Measurements from ENCODE around the gene PRKAG2.
"Not testable (repeated sequence)": the region's sequence is repeated elsewhere in the genome, so short reads cannot be mapped to it uniquely, and the experiment has no call there.

Gene PRKAG2

DNA sequence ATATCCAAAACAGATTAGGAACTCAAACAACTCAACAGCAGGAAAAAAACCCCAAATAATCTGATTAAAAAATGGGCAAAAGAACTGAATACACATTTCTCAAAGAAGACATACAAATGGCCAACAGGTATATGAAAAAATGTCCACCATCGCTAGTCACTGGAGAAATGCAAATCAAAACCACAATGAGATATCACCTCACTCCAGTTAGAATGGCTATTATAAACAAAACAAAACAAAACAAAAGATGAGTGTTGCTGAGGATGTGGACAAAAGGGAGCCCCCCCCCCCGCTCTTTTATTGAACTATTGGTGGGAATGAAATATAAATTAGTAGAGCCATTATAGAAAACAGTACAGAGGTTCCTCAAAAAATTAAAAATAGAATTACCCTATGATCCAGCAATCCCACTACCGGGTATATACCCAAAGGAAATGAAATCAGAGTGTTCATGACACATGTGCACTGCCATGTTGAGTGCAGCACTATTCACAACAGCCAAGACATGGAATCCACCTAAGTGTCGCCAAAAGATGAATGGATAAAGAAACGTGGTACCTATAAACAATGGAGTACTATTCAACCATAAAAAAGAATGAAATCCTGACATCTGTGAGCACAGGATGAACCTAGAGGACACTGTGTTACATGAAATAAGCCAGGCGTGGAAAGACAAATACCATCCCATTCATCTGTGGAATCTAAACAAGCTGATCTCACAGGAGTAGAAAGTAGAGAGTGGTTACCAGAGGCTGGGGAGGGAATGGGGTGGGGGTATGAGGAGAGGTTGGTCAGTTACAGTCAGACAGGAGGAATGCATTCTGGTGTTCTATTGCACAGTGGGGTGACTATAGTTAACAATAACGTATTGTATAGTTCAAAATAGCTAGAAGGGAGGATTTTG, 279.1 kb downstream of the PRKAG2 start:
- DNase-seq: no peak

- no peak for DNase-seq
These were observed 281.1 kb downstream of the PRKAG2 start for GRCh38 chr7:151595702-151596350.

- DNase-seq: no peak
These were observed 283.9 kb downstream of the PRKAG2 start for GRCh38 chr7:151592868-151593486.

GRCh38 chr7:151592330-151592729, 284.6 kb downstream of the PRKAG2 start:
- no peak for DNase-seq

DNA sequence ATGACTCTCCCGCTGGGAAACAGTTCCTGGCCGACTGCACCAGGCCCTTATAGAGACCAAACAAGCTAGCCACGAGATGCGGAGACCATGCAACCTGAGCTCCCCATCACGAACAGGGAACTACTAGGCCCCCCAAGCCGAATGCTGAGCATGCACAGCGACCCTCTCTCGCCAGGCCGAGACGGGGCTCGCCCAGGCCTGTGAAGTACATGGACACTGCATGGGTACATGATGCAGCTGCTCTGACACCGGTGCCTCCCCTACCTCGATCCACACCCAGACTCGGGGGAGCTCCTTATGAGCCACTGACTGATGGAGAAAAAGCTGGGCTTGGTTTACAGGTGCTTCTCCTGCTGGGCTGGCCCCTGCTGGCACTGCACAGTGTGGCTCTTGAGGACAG, 285.0 kb downstream of the PRKAG2 start:
- no peak for DNase-seq

- no peak for DNase-seq
These were observed 285.8 kb downstream of the PRKAG2 start for GRCh38 chr7:151590850-151591771.

DNA sequence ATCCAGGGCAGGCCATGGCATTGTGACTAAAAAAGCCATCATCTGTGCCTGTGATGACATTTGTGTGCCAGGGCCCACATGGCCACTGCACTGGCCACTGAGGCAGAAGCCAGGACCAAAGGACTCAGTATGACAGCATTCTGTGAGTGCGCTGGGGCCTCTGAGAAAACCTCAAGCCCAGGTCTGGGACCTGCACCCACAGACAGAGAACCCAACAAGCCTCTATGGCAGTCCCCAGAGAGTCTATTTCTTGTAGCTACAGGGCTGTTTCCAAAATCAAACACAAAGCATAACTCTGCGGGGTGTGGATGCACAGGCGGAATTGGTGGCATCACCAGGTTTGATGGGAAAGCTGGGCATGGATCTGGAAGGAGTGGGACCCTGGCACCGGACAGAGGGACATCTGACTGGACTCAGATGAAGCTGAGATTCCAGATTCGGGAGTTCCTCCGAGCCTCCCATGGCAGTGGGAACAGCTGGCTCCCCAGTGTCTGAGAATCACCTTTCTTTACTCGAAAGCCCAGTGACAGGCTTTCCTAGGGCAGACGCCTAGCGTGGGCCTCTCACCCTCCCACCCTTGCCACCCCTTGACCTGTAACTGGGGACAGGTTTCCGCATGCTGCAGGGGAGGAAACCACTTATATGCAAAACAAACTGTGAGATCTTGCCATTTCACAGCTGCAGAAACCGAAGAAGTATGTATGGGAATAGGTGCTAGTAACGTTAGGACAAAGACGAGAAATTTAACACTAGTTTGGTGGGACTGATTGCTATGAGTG, 286.7 kb downstream of the PRKAG2 start:
- DNase-seq: no peak

- DNase-seq: no peak
These were observed 287.9 kb downstream of the PRKAG2 start for GRCh38 chr7:151588982-151589381.

- no peak for DNase-seq
These were observed 290.2 kb downstream of the PRKAG2 start for GRCh38 chr7:151586531-151587260.

DNA sequence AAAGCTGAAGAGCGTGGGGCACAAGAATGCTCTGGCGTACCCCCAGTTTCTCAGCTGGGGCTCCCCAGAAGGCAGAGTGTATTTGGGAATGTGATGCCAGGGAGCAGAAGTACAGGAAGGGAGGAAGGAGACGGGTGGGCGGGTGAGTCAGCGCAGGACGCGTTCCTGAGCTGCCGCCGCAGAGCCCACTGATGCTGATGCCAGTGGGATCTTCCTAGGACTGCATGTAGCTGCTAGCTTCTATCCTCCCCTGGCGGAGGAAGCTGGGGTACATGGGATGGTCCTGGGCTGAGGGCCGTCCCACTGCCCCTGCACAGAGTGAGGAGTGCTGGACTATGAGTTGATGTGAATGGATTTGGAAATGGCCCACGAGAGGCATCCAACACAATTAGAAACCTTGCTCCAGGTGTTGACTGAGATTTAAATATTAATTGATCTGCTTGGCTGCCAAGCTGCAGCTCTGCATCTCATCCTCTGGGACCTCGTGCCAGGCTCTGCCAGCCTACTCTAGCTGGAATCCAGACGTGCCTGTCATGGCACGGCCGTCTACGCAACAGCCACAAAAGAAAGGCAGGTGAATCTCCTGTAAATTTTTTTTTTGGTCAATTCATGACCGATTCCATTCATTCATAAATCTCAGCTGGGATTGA, 291.0 kb downstream of the PRKAG2 start:
- DNase-seq: no peak

- DNase-seq: no peak
These were observed 295.2 kb downstream of the PRKAG2 start for GRCh38 chr7:151581741-151582140.

- no peak for DNase-seq
These were observed 297.3 kb downstream of the PRKAG2 start for GRCh38 chr7:151579644-151580043.

DNA sequence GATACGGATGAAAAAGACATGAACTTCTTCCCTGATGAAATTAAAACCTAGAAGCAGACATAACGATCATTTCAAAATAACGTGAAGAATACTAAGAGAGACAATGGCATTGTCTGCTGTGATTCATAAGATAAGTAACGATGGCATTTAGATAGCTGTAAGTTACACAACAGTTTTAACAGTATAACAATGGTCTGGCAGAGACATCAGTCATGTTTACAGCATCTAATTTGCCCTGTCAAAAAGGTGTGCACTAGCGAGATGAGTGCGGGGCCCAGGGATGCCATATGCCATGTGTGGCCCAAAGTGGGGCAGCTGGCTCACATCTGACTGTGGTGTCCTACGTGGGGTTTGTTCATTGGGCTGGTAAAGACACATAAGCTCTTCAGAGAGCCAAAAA, 301.5 kb downstream of the PRKAG2 start:
- DNase-seq: no peak

- DNase-seq: not testable (repeated sequence)
These were observed 303.9 kb downstream of the PRKAG2 start for GRCh38 chr7:151573046-151573445.

GRCh38 chr7:151572136-151572535, 304.8 kb downstream of the PRKAG2 start:
- DNase-seq: no peak

DNA sequence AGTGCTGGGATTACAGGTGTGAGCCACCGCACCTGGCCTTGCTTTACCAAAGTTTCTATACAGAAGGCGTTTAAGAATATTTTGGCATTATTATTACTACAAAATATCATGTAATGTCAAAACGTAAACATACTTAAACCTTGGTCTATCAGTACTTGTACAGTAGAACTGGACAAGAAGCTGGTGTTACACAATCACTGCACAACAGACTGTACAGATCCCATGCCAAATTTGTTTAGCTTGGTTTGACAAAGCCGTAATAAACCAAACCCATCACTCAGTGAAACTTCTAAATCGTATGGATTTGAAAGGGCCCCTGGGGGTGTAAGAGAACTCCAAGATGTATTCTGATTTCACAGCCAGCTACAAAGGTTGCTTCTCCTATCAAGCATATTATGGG, 305.4 kb downstream of the PRKAG2 start:
- DNase-seq: no peak

GRCh38 chr7:151570366-151570915, 306.5 kb downstream of the PRKAG2 start:
- DNase-seq: no peak

DNA sequence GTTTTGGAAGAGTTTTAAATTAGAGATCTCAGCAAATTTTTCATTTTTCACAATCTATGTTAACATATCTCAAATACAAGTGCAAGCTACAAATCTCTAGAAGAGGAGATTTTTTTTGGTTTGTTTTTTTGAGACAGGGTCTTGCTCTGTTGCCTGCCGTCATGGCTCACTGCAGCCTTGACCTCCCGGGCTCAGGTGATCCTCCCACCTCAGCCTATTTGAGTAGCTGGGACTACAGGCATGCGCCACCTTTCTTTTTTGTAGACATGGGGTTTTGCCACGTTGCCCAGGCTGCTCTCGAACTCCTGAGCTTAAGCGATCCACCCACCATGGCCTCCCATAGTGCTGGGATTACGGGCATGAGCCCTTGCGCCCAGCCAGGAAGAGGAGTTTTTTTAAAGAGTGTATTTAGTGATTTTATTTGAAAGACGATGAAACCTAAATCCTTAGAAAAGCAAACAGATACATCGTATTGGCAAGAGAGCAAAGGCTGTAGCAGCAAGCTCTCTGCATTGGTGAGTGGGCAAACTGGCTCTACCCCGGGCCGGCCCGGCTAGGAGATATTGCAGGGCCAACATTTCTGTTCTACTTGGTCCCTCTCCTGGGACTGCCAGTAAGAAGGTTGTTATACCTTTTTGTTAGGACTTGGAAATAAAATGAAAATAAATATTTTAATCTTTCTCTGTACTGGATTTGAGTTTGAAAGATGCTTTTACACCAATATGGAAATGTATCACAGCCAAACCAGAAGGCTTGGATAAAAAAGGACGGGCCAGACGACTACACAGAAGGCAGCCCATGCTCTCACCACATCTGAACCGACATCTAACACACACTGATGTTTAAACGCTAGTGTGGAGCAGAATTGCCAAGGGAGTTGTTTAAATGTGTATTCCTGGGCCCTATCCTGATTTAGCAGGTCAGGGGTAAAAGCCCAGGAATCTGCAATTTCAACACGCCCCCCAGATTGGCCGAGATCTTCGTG, 307.7 kb downstream of the PRKAG2 start:
- no peak for DNase-seq

GRCh38 chr7:151566897-151567320, 310.0 kb downstream of the PRKAG2 start:
- DNase-seq: peak; percentile 8

All from SIG-M5 (cell line).